MM.1S (cell line): Measurements from ENCODE around the gene HOXB3.

Source experiments
- DNase-seq: peaks from one replicate; pipeline ENCODE4 v3.0.0-alpha.2; 2015
- H2AFZ ChIP-seq: fragments of 300-600 bp; sonication (generic); 2 replicates; pipeline ENCODE4 v1.6.0; 2016; ENCODE audit warnings: antibody characterized with exemption, low read length
- H3F3A ChIP-seq: fragments of 300-600 bp; sonication (generic); 2 replicates; pipeline ENCODE4 v1.6.1; 2016; ENCODE audit warnings: mild to moderate bottlenecking, antibody characterized with exemption, low read length, moderate library complexity, mixed read lengths; ENCODE audit not compliant: insufficient read depth
- H3K27ac ChIP-seq: fragments of 300-600 bp; sonication (generic); 2 replicates; pipeline ENCODE4 v1.5.1; 2016; ENCODE audit warnings: mild to moderate bottlenecking, low read length
- H3K27me3 ChIP-seq: fragments of 300-600 bp; sonication (generic); replicated peaks from 2 replicates; pipeline ENCODE4 v1.6.0; 2016; ENCODE audit warnings: low read length; ENCODE audit not compliant: insufficient read depth
- H3K36me3 ChIP-seq: fragments of 300-600 bp; sonication (generic); replicated peaks from 2 replicates; pipeline ENCODE4 v1.6.1; 2016; ENCODE audit warnings: mild to moderate bottlenecking, low read length, mixed read lengths; ENCODE audit not compliant: insufficient read depth
- H3K4me1 ChIP-seq: fragments of 300-600 bp; sonication (generic); 2 replicates; pipeline ENCODE4 v1.6.1; 2016; ENCODE audit warnings: low read length, mixed read lengths
- H3K4me2 ChIP-seq: fragments of 300-600 bp; sonication (generic); 2 replicates; pipeline ENCODE4 v1.6.0; 2016; ENCODE audit warnings: low read depth, low read length
- H3K4me3 ChIP-seq: fragments of 300-600 bp; sonication (generic); 2 replicates; pipeline ENCODE4 v1.5.1; 2016; ENCODE audit warnings: low read length, mixed read lengths
- H3K79me2 ChIP-seq: fragments of 300-600 bp; sonication (generic); 2 replicates; pipeline ENCODE4 v1.6.1; 2016; ENCODE audit warnings: mixed run types, low read length, mixed read lengths
- H3K9ac ChIP-seq: fragments of 300-600 bp; sonication (generic); 2 replicates; pipeline ENCODE4 v1.6.1; 2016; ENCODE audit warnings: low read length, mixed read lengths
- H3K9me2 ChIP-seq: fragments of 300-600 bp; sonication (generic); replicated peaks from 2 replicates; pipeline ENCODE4 v1.6.1; 2016; ENCODE audit warnings: mild to moderate bottlenecking, low read length, mixed read lengths; ENCODE audit not compliant: insufficient read depth
- H3K9me3 ChIP-seq: fragments of 300-600 bp; sonication (generic); replicated peaks from 2 replicates; pipeline ENCODE4 v1.6.1; 2016; ENCODE audit warnings: mild to moderate bottlenecking, low read length, mixed read lengths; ENCODE audit not compliant: insufficient read depth
- H4K20me1 ChIP-seq: fragments of 300-600 bp; sonication (generic); 2 replicates; pipeline ENCODE4 v1.6.1; 2016; ENCODE audit warnings: mild to moderate bottlenecking, low read length, moderate library complexity, mixed read lengths; ENCODE audit not compliant: insufficient read depth
- EZH2 ChIP-seq: fragments of 300-600 bp; sonication (generic); optimal IDR thresholded peaks from 2 replicates; pipeline ENCODE3; 2017; ENCODE audit warnings: low read depth, mild to moderate bottlenecking, antibody characterized with exemption, low read length, mixed read lengths
- EZH2phosphoT487 ChIP-seq: fragments of 300-600 bp; sonication (generic); IDR thresholded peaks from 2 replicates; pipeline ENCODE4 v1.6.1; 2018; ENCODE audit warnings: antibody characterized with exemption, low read length
- TF ChIP-seq, protein P1 (sequence below): fragments of 300-600 bp; sonication (generic); IDR thresholded peaks from 2 replicates; pipeline ENCODE4 v1.5.1; 2016; ENCODE audit warnings: antibody characterized with exemption, low read length, mixed read lengths

HOXB3 gene

DNA sequence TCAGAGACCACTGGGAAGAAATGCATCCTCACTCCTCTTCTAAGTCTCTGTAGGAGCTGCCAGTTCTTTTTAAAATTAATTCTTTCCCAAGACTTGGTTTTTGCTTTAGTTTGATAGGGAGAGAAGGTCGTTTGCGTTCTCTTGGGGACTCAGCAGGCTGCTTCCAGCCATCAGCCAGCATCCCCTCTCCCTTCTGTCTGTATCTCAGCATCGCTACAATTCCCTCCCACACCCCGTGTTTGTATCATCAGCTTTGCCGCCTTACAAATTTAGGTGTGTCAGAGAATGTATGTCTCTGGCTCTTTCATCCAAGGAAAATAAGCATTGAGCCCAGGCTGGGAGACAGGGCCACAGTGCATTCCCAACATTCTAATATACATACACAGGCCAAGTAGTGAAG is 9.3 kb upstream of the HOXB3 start:
- TF ChIP-seq EZH2 = no peak
- TF ChIP-seq, protein P1, sequence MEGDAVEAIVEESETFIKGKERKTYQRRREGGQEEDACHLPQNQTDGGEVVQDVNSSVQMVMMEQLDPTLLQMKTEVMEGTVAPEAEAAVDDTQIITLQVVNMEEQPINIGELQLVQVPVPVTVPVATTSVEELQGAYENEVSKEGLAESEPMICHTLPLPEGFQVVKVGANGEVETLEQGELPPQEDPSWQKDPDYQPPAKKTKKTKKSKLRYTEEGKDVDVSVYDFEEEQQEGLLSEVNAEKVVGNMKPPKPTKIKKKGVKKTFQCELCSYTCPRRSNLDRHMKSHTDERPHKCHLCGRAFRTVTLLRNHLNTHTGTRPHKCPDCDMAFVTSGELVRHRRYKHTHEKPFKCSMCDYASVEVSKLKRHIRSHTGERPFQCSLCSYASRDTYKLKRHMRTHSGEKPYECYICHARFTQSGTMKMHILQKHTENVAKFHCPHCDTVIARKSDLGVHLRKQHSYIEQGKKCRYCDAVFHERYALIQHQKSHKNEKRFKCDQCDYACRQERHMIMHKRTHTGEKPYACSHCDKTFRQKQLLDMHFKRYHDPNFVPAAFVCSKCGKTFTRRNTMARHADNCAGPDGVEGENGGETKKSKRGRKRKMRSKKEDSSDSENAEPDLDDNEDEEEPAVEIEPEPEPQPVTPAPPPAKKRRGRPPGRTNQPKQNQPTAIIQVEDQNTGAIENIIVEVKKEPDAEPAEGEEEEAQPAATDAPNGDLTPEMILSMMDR = no peak
- no peak for TF ChIP-seq EZH2phosphoT487
- H3K27ac ChIP-seq = no peak overlapping the region
- H3F3A ChIP-seq = no peaks in the 10 kb centered on the region
- H3K4me1 ChIP-seq = no peaks in the 10 kb centered on the region
- H3K27me3 ChIP-seq = peaks cover 90% of the 10 kb centered on the region
- H3K79me2 ChIP-seq = no peaks in the 10 kb centered on the region
- H3K9ac ChIP-seq = no peak overlapping the region
- H2AFZ ChIP-seq = no peak overlapping the region
- no peaks in the 10 kb centered on the region for H3K9me3 ChIP-seq
- H4K20me1 ChIP-seq = no peaks in the 10 kb centered on the region
- H3K4me3 ChIP-seq = no peak overlapping the region
- H3K36me3 ChIP-seq = no peaks in the 10 kb centered on the region
- DNase-seq = no peak
- H3K4me2 ChIP-seq = no peak overlapping the region
- no peaks in the 10 kb centered on the region for H3K9me2 ChIP-seq

- Histone ChIP-seq H3K27ac (no peak overlapping the region), H2AFZ (no peak overlapping the region), H3K27me3 (peaks cover 84% of the 10 kb centered on the region), H3K79me2 (no peaks in the 10 kb centered on the region), H3K4me3 (no peak overlapping the region), H4K20me1 (no peaks in the 10 kb centered on the region), H3K4me2 (no peak overlapping the region), H3F3A (no peaks in the 10 kb centered on the region), H3K9me2 (no peaks in the 10 kb centered on the region), H3K4me1 (no peaks in the 10 kb centered on the region), H3K36me3 (no peaks in the 10 kb centered on the region), H3K9me3 (no peaks in the 10 kb centered on the region), H3K9ac (no peak overlapping the region)
- DNase-seq = no peak
- TF ChIP-seq, protein P1 = no peak
- no peak for TF ChIP-seq EZH2
- no peak for TF ChIP-seq EZH2phosphoT487
These were observed 8.7 kb upstream of the HOXB3 start for GRCh38 chr17:48598736-48599135.

DNA sequence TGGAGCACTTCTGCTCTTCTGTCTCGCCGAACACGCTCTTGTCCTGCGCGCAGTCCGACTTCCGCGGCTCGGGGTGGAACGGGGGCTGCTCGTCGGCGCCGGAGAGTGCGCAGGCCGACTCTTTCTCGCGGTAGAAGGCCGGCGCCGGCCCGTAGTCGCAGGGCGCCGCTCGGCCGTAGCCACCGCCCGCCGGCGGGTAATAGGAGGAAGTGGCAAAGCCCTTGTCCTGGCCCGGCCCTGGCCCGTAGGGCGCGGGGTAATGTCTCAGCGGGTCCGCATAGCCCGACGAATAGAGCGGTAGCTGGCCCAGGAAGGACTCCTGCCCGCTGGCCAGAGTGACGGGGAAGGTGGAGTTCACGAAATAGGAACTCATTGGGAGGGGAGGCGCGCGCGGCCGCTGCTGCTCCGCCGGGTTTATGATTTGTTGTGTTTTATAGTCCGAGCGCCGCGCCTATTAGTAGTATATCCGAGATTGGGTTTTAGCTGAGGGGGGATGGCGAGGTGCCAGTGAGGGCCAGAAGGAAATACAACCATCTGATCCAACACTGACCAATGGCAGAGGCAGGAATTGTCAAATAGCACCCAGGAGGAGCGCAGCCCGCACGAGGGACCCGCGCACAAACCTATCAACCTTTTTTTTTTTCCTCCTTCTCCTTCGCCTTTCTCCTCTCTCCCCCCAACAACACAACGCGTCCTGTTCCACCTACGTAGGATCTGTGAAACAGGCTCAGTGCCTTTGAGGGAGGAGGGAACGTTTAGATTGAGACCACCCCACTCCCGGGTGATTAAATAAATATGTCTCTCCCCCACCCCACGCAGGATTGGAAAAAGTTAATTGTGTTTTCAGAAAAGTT is 8.0 kb upstream of the HOXB3 start:
- H3K4me2 ChIP-seq = peak overlapping the region; percentile 95
- no peak overlapping the region for H3K27ac ChIP-seq
- no peaks in the 10 kb centered on the region for H4K20me1 ChIP-seq
- 0 out of 2 replicates have a peak, but pooled peaks have one; percentile 47 for TF ChIP-seq EZH2phosphoT487
- TF ChIP-seq, protein P1 = no peak
- TF ChIP-seq EZH2 = peak; percentile 76
- H3K36me3 ChIP-seq = no peaks in the 10 kb centered on the region
- peak overlapping the region; percentile 58 for H3K4me3 ChIP-seq
- no peaks in the 10 kb centered on the region for H3K79me2 ChIP-seq
- no peaks in the 10 kb centered on the region for H3K9me3 ChIP-seq
- no peaks in the 10 kb centered on the region for H3F3A ChIP-seq
- H2AFZ ChIP-seq = peak overlapping the region; percentile 54
- H3K4me1 ChIP-seq = no peaks in the 10 kb centered on the region
- no peak for DNase-seq
- H3K9me2 ChIP-seq = no peaks in the 10 kb centered on the region
- no peak overlapping the region for H3K9ac ChIP-seq
- peaks cover 77% of the 10 kb centered on the region for H3K27me3 ChIP-seq
